HG02885 (cell line): Measurements from ENCODE around the gene SEMA7A.
"Not testable (repeated sequence)": the region's sequence is repeated elsewhere in the genome, so short reads cannot be mapped to it uniquely, and the experiment has no call there.

Experiments used
- ATAC-seq: cut with Tn5 transposase; IDR thresholded peaks from one replicate; pipeline ENCODE4 v1.9.1; 2021; ENCODE audit warnings: mild to moderate bottlenecking; ENCODE audit not compliant: unreplicated experiment, poor library complexity

SEMA7A gene

GRCh38 chr15:74377831-74378766 lies 55.7 kb downstream of the SEMA7A start:
- no peak for ATAC-seq

GRCh38 chr15:74376825-74377581 lies 56.8 kb downstream of the SEMA7A start:
- ATAC-seq: no peak

GRCh38 chr15:74376226-74376625 lies 57.5 kb downstream of the SEMA7A start:
- ATAC-seq: no peak

GRCh38 chr15:74375303-74375693 lies 58.5 kb downstream of the SEMA7A start:
- ATAC-seq: no peak

- peak; percentile 2 for ATAC-seq
Observed at GRCh38 chr15:74374648-74375302, 59.0 kb downstream of the SEMA7A start.

- ATAC-seq: peak; percentile 82
Observed at GRCh38 chr15:74373731-74374647, 59.8 kb downstream of the SEMA7A start.

- no peak for ATAC-seq
Observed at GRCh38 chr15:74373056-74373650, 60.6 kb downstream of the SEMA7A start.

GRCh38 chr15:74370471-74370870 lies 63.3 kb downstream of the SEMA7A start:
- no peak for ATAC-seq

- no peak for ATAC-seq
Observed at GRCh38 chr15:74369756-74370155, 64.0 kb downstream of the SEMA7A start.

GRCh38 chr15:74369084-74369745 lies 64.5 kb downstream of the SEMA7A start:
- ATAC-seq: no peak

- no peak for ATAC-seq
Observed at GRCh38 chr15:74368121-74368520, 65.6 kb downstream of the SEMA7A start.

GRCh38 chr15:74367296-74367854 lies 66.4 kb downstream of the SEMA7A start, which contains the start of gene CYP11A1:
Gene CYP11A1, minus strand, starts transcription at chr15:74367646. Its CDS starts 61 bp downstream, at chr15:74367585.
- no peak for ATAC-seq

- no peak for ATAC-seq
Observed at GRCh38 chr15:74365598-74366445, 67.9 kb downstream of the SEMA7A start.

- ATAC-seq: no peak
Observed at GRCh38 chr15:74364936-74365597, 68.7 kb downstream of the SEMA7A start.

- no peak for ATAC-seq
Observed at GRCh38 chr15:74362482-74362881, 71.3 kb downstream of the SEMA7A start.

GRCh38 chr15:74360855-74361254 lies 72.9 kb downstream of the SEMA7A start:
- not testable (repeated sequence) for ATAC-seq

- ATAC-seq: not testable (repeated sequence)
Observed at GRCh38 chr15:74359376-74359775, 74.4 kb downstream of the SEMA7A start.
